Gastroesophageal sphincter (tissue), 4 donors: ENCODE data around the gene DOCK10. TPM values are rescaled to one million over a fixed set of nuclear protein-coding genes. Genes with fewer than 3 reads are reported as not detected.

Source experiments
- ATAC-seq: fragments of 150-250 bp; one replicate; pipeline ENCODE4 v1.9.1; 2016; ENCODE audit warnings: mild to moderate bottlenecking, moderate library complexity
- H3K27ac ChIP-seq, 4 donors: fragments of 200-600 bp; sonication (generic) in 3 of 4; 1 replicate in 3 of 4; 2 replicates in 1 of 4; pipeline ENCODE4 v1.5.1; 2016 to 2019
- H3K27me3 ChIP-seq: fragments of 200-600 bp; sonication (generic); one replicate; pipeline ENCODE4 v1.5.1; 2019
- H3K36me3 ChIP-seq, 2 donors: fragments of 200-600 bp; sonication (generic); one replicate each; pipeline ENCODE4 v1.5.1; 2019; ENCODE audit warnings: control low read depth in 1 of 2
- H3K4me1 ChIP-seq, 3 donors: fragments of 200-600 bp; sonication (generic); 1 replicate in 2 of 3; 2 replicates in 1 of 3; pipeline ENCODE4 v1.5.1; 2016 to 2019; ENCODE audit warnings: control low read depth in 2 of 3
- H3K4me3 ChIP-seq, 2 donors: fragments of 200-600 bp; sonication (generic); one replicate each; pipeline ENCODE4 v1.5.1; 2019; ENCODE audit warnings: mild to moderate bottlenecking in 1 of 2, moderate library complexity in 1 of 2
- H3K9me3 ChIP-seq, 3 donors: fragments of 200-600 bp; sonication (generic); one replicate each; pipeline ENCODE4 v1.5.1; 2017 to 2019; ENCODE audit warnings: control low read depth in 2 of 3
- EP300 ChIP-seq: sonication (generic); formaldehyde crosslinking; IDR thresholded peaks from one replicate; pipeline ENCODE4 v1.6.1; 2017; ENCODE audit warnings: antibody characterized with exemption, mild to moderate bottlenecking
- POLR2A ChIP-seq, 2 donors: fragments of 450-650 bp; IDR thresholded peaks; one replicate each; pipeline ENCODE4 v1.6.1; 2017; ENCODE audit warnings: antibody characterized with exemption in 2 of 2, mild to moderate bottlenecking in 2 of 2, moderate library complexity in 1 of 2
- POLR2AphosphoS5 ChIP-seq: sonication (generic); formaldehyde crosslinking; IDR thresholded peaks from one replicate; pipeline ENCODE4 v1.6.1; 2017; ENCODE audit warnings: antibody characterized with exemption
- WGBS, 2 donors: methylation state at CpG; one replicate each; pipeline ENCODE4 v1.1.5; 2018; ENCODE audit warnings: low coverage in 1 of 2; 5-methylcytosine and 5-hydroxymethylcytosine counted together
- total RNA-seq, 4 donors: library from RNA; depleted of rRNA; stranded (reverse); fragments of >200 nt; gene quantifications; one replicate each; pipeline ENCODE4 v1.1.0, GENCODE V29; 2016
- TF ChIP-seq, protein P1 (sequence below), 4 experiments: fragments of 200-600 bp in 2 of 4; fragments of 450-650 bp in 2 of 4; sonication (generic) in 1 of 4; IDR thresholded peaks; one replicate each; pipeline ENCODE4 v1.5.1; 2017 to 2019; ENCODE audit warnings: antibody characterized with exemption in 4 of 4, mild to moderate bottlenecking in 2 of 4, moderate library complexity in 2 of 4

DOCK10 gene
- total RNA-seq, 4 donors from 2014 or later = 3.6 to 12.6 (median 7.3) TPM

DNA sequence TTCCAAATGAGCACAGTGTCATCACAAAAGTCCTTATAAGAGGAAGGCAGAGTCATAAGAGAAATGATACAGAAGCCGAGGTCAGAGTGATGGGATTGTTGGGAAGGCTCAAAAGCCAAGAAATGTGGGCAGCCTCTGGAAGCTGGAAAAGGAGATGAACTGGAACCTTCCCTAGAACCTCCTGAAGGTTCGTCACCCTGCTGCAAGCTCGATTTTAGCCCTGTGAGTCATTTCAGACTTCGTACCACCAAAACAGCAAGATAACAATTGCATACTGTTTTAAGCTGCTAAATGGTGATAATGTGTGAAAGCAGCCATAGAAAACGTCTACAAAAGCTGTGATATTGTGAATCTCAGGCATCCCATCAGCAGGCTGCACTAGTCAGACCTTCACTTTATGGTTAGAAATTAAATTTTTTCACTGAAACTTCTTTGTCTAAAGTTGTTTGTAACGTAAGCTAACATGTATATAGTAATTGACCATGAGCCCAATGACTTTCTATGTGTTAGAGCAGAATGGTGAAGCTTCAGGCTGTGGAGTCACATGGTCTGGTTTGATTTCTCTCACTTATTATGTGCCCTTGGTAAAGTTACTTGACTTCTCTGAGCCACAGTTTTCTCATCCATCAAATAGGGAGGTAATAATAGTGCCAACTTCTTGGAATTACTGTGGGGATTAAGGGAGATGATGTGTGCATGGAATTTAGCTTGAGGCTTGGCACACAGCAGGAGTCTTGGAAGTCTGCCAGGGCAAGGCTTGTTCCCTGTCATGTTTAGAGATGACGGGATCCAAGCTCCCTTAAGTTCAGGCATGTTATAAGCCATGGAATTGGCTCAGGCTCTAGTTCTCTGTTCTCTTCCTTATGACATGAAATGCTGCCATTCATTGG, 194.1 kb downstream of the DOCK10 start:
- no peak overlapping the region for H3K4me3 ChIP-seq
- ATAC-seq = no peak

DNA sequence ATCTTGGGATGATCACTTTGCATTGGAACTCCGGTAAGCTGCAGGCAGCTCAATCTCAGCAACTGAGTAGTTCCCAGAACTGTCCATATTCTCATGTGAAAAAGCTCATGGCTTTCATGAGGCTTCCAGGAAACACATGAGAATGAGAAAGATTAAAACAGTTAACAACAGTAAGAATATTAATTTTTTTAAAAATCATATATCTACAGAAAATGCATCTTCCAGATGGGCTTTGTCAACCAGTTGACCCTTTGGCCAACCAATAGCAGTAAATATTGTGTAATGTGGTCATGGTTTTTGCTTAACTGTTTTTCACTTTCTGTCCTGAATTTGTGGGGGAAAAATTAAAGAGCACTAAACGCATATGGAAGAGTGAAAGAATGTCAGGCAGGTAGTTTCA, 194.9 kb downstream of the DOCK10 start:
- TF ChIP-seq POLR2A (IDR thresholded peaks at IDR 0.05) (no peak), POLR2AphosphoS5 (no peak), EP300 (no peak)
- TF ChIP-seq, protein P1, sequence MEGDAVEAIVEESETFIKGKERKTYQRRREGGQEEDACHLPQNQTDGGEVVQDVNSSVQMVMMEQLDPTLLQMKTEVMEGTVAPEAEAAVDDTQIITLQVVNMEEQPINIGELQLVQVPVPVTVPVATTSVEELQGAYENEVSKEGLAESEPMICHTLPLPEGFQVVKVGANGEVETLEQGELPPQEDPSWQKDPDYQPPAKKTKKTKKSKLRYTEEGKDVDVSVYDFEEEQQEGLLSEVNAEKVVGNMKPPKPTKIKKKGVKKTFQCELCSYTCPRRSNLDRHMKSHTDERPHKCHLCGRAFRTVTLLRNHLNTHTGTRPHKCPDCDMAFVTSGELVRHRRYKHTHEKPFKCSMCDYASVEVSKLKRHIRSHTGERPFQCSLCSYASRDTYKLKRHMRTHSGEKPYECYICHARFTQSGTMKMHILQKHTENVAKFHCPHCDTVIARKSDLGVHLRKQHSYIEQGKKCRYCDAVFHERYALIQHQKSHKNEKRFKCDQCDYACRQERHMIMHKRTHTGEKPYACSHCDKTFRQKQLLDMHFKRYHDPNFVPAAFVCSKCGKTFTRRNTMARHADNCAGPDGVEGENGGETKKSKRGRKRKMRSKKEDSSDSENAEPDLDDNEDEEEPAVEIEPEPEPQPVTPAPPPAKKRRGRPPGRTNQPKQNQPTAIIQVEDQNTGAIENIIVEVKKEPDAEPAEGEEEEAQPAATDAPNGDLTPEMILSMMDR (IDR thresholded peaks at IDR 0.05) = no peak
- WGBS, 2 donors = 72 to 75% methylated on average over 1 to 2 of the region's 2 CpGs

More for the DNA sequence above, 194.1 kb downstream of the DOCK10 start:
- Histone ChIP-seq H3K4me1 (no peaks in the 10 kb centered on the region), H3K27ac (no peak overlapping the region), H3K9me3 (no peaks in the 10 kb centered on the region), H3K36me3 (no peaks in the 10 kb centered on the region), H3K27me3 (no peaks in the 10 kb centered on the region)
- 42 to 56% methylated on average over 5 to 7 of the region's 7 CpGs for WGBS, 2 donors
- TF ChIP-seq EP300 (no peak), POLR2AphosphoS5 (peak; percentile 71)
- TF ChIP-seq, protein P1 (IDR thresholded peaks at IDR 0.05) = no peak

DNA sequence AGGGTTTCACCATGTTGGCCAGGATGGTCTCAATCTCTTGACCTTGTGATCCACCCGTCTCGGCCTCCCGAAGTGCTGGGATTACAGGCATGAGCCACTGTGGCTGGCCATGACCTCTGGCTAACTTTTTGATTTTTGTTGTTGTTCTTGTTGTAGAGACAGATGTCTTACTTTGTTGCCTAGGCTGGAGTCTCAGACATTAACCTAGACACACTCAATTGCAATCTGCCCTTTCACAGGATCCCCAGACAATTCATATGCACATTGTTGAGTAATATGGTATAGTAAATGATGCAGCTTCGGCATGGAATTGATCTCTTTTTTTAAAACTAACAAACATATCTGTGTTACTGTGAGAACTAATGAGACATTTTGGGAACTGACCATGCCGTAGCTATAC, 195.6 kb downstream of the DOCK10 start:
- ATAC-seq = no peak
- H3K27ac ChIP-seq = no peak overlapping the region
- TF ChIP-seq EP300 = no peak
- no peak for TF ChIP-seq POLR2A (IDR thresholded peaks at IDR 0.05)
- TF ChIP-seq, protein P1 (IDR thresholded peaks at IDR 0.05) = no peak
- TF ChIP-seq POLR2AphosphoS5 = no peak
- H3K4me1 ChIP-seq = no peaks in the 10 kb centered on the region
- WGBS, 2 donors = 85 to 90% methylated on average over 5 of the region's 5 CpGs
- H3K4me3 ChIP-seq = no peak overlapping the region
- no peaks in the 10 kb centered on the region for H3K36me3 ChIP-seq
- no peaks in the 10 kb centered on the region for H3K27me3 ChIP-seq
- H3K9me3 ChIP-seq = no peaks in the 10 kb centered on the region

More for the DNA sequence above, 194.9 kb downstream of the DOCK10 start:
- Histone ChIP-seq H3K27me3 (no peaks in the 10 kb centered on the region), H3K36me3 (no peaks in the 10 kb centered on the region), H3K4me3 (no peak overlapping the region), H3K4me1 (no peaks in the 10 kb centered on the region), H3K27ac (no peak overlapping the region), H3K9me3 (no peaks in the 10 kb centered on the region)
- ATAC-seq = no peak

DNA sequence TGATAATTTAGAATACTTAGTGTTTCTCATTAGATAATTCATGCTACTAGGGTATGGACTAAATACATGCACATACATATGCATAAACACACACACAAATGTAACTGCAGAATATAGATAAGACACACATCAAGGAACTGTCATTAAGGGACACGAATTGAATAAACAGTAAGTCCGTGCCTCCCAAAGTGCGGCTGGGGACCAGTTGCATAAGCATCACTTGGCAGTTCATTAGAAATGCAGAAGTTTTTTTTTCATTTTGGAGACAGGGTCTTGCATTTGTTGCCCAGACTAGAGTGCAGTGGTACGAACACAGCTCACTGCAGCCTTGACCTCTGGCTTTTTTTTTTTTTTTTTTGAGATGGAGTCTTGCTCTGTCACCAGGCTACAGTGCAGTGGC, 196.1 kb downstream of the DOCK10 start:
- Histone ChIP-seq H3K27ac (no peak overlapping the region), H3K4me3 (no peak overlapping the region), H3K9me3 (no peaks in the 10 kb centered on the region), H3K4me1 (no peaks in the 10 kb centered on the region), H3K27me3 (no peaks in the 10 kb centered on the region), H3K36me3 (no peaks in the 10 kb centered on the region)
- no peak for ATAC-seq
- no peak for TF ChIP-seq POLR2A (IDR thresholded peaks at IDR 0.05)
- TF ChIP-seq EP300 = no peak
- TF ChIP-seq, protein P1 (IDR thresholded peaks at IDR 0.05) = no peak
- no peak for TF ChIP-seq POLR2AphosphoS5
- WGBS, 2 donors = 63 to 92% methylated on average over 4 of the region's 4 CpGs

DNA sequence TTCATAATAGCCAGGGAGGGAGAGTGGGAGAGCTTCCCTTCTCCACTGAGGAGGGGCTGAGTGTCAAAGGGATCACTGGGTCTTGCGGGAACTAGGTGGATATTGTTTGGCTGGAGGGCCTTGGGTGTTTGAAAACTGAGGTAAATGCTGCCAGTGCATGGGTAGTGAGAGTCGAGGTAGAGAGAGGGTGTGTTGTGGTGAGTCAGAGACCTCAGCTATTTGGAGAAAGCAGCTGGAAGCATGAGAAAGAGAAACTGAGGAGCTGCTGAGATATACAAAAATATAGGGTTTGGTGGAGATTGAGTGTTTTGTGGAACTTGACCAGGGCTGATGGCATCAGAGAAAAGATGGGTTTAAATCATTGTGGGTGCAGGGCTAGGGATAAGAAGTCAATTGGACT, 199.1 kb downstream of the DOCK10 start:
- Histone ChIP-seq H3K4me3 (no peak overlapping the region), H3K4me1 (no peaks in the 10 kb centered on the region), H3K9me3 (no peaks in the 10 kb centered on the region), H3K27me3 (no peaks in the 10 kb centered on the region), H3K27ac (no peak overlapping the region), H3K36me3 (no peaks in the 10 kb centered on the region)
- WGBS, 2 donors = 100% methylated on average over 1 of the region's 2 CpGs; no CpG with 5 or more reads in 1 of the 2 donors
- TF ChIP-seq POLR2A (IDR thresholded peaks at IDR 0.05) = no peak
- no peak for TF ChIP-seq EP300
- TF ChIP-seq, protein P1 (IDR thresholded peaks at IDR 0.05) = no peak
- no peak for TF ChIP-seq POLR2AphosphoS5
- no peak for ATAC-seq
